Right ventricle myocardium inferior (tissue), 1 donor: ENCODE data around the gene ITPRIP. TPM values are rescaled to one million over a fixed set of nuclear protein-coding genes. Genes with fewer than 3 reads are reported as not detected.

Experiments
- ATAC-seq: fragments of 200-7000 bp; cut with Tn5 transposase; one replicate; pipeline ENCODE4 v1.9.1; 2020; ENCODE audit warnings: mild to moderate bottlenecking, moderate library complexity
- DNase-seq: peaks from one replicate; pipeline ENCODE4 v3.0.0; 2021; ENCODE audit errors: missing footprints
- intact Hi-C: fragments of 100-400 bp; cut with DNase I; formaldehyde crosslinking; loops from one replicate; pipeline ENCODE4 v1.11.0; 2022
- total RNA-seq: library from RNA; stranded (reverse); fragmentation: NEBNext Ultra II Directional; extraction: Animal tissue kit (Norgen Biotek cat#: 25700); gene quantifications from one replicate; pipeline ENCODE4 v1.2.1, GENCODE V29; 2021
- donor health status: DM: no; HTN: yes; CAD: no; lungs with severe emphysema.

Gene ITPRIP
- total RNA-seq, 1 donor from 2014 or later = 28.2 TPM

GRCh38 chr10:104328896-104329710, 9.2 kb downstream of the ITPRIP start:
- intact Hi-C loops = no loop called here
- ATAC-seq (no peak), DNase-seq (no peak)

DNA sequence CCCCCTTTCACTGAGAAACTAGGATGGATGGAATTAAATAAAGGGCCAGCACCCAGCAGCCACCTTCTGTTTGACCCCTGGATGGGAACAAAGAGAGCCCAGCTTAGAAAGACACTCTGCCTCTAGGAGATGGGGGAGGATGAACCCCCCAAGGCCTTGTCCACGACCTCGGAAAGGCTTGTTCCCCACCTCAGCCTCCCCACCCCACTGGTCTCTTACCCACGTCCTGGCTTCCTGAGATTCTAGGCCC, 9.7 kb downstream of the ITPRIP start:
- DNase-seq (no peak), ATAC-seq (no peak)
- intact Hi-C loops = no loop called here

- intact Hi-C loops = no loop called here
- ATAC-seq = no peak
These were observed 10.3 kb downstream of the ITPRIP start for GRCh38 chr10:104327745-104328645.

DNA sequence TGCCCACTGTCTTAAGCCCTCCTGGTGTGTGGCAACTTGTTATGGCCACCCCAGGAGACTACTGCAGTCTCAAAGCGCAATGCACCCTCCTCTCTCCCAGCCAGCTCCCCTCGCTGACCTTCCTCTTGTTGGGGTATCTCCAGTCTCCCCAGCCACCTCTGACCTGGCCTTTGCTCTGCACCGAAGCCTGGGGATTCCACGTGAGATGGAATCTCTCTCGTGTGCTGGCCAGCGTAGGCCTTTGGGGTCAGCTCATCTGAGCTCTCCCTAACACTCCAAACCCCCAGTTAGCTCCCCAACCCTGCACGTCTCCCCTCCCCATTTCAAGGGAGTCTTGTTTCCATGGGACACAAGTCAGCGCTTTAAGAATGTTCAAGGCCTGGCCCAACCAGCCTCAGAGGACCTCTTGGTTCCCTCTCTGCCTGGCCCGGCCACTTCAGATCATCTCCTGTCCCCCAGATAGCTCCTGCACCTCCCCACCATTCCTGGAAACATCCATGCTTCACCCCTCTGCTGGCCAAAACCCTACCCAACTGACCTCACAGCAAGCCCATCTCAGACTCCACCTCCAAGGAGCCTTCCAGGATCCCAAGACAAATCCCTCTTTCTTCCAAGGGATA, 11.2 kb downstream of the ITPRIP start:
- DNase-seq (no peak), ATAC-seq (no peak)
- intact Hi-C loops = no loop called here

More at GRCh38 chr10:104327745-104328645, 10.3 kb downstream of the ITPRIP start:
- no peak for DNase-seq

GRCh38 chr10:104325436-104326435, 12.5 kb downstream of the ITPRIP start:
- peak; percentile 11 for ATAC-seq
- intact Hi-C loops = no loop called here
- peak; percentile 81 for DNase-seq

GRCh38 chr10:104324931-104325330, 13.3 kb downstream of the ITPRIP start:
- DNase-seq (no peak), ATAC-seq (no peak)
- intact Hi-C loops = no loop called here

- intact Hi-C loops = no loop called here
- ATAC-seq (no peak), DNase-seq (peak; percentile 88)
These were observed 14.0 kb downstream of the ITPRIP start for GRCh38 chr10:104324221-104324686.

DNA sequence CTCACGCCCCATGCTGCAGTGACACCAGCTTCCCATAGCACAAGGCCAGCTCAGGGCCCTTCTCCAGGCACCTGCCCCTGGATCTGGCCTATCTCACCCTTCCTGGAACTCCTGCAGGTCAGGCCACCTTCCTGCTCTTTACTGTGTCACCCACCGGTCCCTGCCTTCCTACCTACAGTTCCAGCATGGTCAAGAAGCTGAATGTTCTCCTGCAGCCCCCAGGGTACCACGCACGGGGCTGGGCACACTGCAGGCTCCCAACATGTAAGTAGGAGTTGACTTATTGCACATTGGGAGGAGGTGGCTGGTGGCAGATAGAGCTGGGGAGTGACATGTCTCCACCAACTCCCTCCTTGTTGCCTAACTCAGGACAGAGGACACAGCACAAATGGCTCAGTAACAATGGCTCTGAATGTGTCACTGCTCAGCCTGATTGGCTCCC, 14.5 kb downstream of the ITPRIP start:
- intact Hi-C loops = no loop called here
- no peak for DNase-seq
- ATAC-seq = no peak

DNA sequence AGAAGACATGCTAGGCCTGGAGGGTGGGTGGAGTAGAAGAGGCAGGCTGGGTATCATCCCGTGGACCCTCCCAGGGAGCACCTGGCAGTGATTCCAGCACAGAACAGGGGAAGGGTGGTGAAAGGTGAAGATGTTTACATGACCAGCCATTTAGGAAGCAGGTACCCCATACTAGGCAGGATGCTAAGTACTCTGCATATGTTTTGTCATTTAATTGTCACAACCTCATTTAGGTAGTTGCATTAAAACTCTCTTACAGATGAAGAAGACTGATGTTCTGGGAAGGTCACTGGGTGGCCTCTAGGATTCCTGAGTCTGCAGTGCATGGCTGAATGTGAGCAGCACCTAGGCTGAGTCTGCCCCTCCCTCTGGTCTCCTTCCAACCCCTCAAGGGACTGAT, 15.2 kb downstream of the ITPRIP start:
- ATAC-seq (no peak), DNase-seq (no peak)
- intact Hi-C loops = no loop called here

GRCh38 chr10:104322416-104322782, 15.9 kb downstream of the ITPRIP start:
- ATAC-seq (peak; percentile 18), DNase-seq (no peak)

DNA sequence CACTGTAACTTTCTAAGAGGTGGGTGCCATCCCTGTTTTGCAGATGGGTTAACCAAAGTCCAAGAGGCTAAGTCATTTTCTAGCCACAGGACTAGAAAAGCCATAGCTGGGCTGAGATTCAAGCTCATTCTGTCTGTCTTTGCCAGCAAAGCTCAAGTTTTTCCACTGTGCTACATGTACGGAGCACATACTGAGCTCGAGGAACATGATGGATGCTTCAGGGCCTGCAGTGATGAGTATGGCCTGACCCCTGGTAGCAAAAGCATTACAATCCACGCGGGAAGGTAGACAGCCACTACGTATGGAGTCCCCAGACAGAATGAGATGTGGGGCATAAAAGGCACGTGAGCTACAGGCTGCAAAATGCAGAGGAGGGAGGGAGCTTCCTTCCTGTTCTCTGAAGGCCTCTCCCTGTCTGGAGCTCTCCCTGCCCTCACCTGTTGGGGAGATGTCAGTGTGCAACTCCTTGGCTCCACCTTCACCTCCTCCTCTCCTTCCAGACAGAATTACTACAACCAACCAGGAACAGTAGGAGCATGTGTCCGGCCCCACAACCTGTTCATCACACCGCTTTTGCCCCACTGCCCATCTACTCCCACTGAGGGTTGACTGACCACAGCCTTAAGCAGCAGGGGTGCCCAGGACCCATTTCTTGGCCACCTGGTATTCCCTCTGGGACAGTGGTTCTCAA, 16.4 kb downstream of the ITPRIP start:
- intact Hi-C loops = no loop called here
- no peak for DNase-seq
- no peak for ATAC-seq

More at GRCh38 chr10:104322416-104322782, 15.9 kb downstream of the ITPRIP start:
- intact Hi-C loops = no loop called here

- no peak for DNase-seq
- ATAC-seq = no peak
- intact Hi-C loops = no loop called here
These were observed 17.0 kb downstream of the ITPRIP start for GRCh38 chr10:104321226-104321625.

- intact Hi-C loops = no loop called here
- DNase-seq = no peak
- no peak for ATAC-seq
These were observed 19.2 kb downstream of the ITPRIP start for GRCh38 chr10:104318810-104319741.

- DNase-seq (no peak), ATAC-seq (no peak)
- intact Hi-C loops = no loop called here
These were observed 19.9 kb downstream of the ITPRIP start for GRCh38 chr10:104318326-104318725.

DNA sequence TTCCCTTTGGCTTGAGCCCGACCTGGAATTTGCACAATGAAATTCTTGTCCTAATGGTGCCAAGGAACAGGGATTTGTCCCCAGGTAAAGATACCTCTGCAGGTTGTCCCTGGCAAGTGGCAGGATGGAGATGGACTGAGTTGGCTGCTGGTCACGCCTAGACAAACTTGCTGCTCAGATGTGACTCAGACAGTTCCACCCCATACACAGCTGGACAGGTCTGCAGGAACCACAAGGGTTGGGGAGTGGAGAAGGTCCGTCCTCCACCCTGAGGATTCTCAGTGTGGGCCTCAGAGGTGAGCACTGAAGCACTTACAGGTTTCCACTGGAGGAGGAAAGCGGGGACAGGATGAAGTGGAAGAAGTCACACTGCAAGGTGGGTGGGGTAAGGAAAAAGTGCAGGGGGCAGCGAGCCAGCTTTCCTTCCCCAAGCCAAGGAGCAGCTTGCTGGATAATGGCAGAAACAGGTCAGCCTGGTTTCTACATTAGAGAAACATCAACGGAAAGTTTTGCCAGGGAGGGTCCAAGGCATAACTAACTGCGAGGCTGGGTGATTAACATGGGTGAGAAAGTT, 20.5 kb downstream of the ITPRIP start:
- DNase-seq (no peak), ATAC-seq (no peak)
- intact Hi-C loops = no loop called here

DNA sequence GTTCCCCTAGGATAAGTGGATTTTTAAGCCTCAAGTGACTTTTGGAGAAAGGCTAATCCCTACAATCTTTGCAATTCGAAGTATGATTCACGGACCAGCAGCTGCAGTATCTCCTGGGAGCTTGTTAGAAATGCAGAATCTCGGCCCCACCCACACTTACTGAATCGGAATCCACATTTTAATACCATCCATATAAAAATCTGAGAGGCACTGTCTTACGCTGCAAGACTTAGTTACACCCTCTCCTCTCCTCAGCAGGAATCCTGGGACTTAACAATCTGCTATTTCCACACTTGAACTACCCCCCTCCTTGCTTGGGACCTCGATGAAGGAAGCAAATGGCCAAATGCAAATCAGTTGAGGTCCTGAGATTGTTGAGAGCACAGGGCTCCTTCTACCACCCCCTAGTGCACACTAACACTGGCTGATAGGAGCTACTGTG, 21.0 kb downstream of the ITPRIP start:
- DNase-seq = no peak
- ATAC-seq = no peak
- intact Hi-C loops = no loop called here
